ENCODE data around the gene SIGLEC15. TPM values are rescaled to one million over a fixed set of nuclear protein-coding genes. Genes with fewer than 3 reads are reported as not detected.
"Not testable (repeated sequence)": the region's sequence is repeated elsewhere in the genome, so short reads cannot be mapped to it uniquely, and the experiment has no call there.

Gene SIGLEC15
- total and polyA plus RNA-seq, 12 donors: 0.09 to 4.2 (median 0.31) TPM; not detected in 2

DNA sequence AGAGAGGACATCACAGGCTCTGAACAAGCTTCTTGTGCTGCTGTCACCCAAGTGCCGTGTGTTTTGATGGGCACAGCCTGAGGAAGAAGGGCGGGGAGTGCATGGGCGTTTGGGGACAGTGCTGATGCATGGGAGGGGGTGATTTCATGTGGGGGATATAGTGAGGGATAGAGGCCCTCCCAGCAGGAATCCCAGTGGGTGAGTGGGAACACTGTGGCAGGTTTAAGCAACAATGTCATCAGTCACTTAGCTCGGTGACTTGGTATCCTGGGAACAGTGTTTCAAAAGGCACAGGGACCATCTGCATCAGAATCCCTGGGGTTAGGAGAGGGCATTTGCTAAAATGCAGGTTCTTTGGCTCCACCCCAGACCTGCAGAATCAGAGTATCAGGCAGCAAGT lies 609 bp downstream of the SIGLEC15 start:
- no peak overlapping the region for H3K27ac ChIP-seq
- no peak overlapping the region for H3K4me3 ChIP-seq
- intact Hi-C loops (cut with DNase I): no loop called here
- H3K4me1 ChIP-seq (replicated peaks in 1 of 2): peaks cover 11 to 13% of the 10 kb centered on the region in 2 donors
- TF ChIP-seq POLR2A (IDR thresholded peaks at IDR 0.05): no peak
- TF ChIP-seq, protein P1, sequence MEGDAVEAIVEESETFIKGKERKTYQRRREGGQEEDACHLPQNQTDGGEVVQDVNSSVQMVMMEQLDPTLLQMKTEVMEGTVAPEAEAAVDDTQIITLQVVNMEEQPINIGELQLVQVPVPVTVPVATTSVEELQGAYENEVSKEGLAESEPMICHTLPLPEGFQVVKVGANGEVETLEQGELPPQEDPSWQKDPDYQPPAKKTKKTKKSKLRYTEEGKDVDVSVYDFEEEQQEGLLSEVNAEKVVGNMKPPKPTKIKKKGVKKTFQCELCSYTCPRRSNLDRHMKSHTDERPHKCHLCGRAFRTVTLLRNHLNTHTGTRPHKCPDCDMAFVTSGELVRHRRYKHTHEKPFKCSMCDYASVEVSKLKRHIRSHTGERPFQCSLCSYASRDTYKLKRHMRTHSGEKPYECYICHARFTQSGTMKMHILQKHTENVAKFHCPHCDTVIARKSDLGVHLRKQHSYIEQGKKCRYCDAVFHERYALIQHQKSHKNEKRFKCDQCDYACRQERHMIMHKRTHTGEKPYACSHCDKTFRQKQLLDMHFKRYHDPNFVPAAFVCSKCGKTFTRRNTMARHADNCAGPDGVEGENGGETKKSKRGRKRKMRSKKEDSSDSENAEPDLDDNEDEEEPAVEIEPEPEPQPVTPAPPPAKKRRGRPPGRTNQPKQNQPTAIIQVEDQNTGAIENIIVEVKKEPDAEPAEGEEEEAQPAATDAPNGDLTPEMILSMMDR (IDR thresholded peaks at IDR 0.05): no peak
- DNase-seq: no peak
- H3K9me3 ChIP-seq (replicated peaks in 1 of 3): no peaks in the 10 kb centered on the region
- H3K36me3 ChIP-seq (replicated peaks in 1 of 2): no peaks in the 10 kb centered on the region
- no peaks in the 10 kb centered on the region for H3K27me3 ChIP-seq
- WGBS, 4 donors: 73 to 92% (median 89%) methylated on average over 3 to 4 of the region's 4 CpGs

DNA sequence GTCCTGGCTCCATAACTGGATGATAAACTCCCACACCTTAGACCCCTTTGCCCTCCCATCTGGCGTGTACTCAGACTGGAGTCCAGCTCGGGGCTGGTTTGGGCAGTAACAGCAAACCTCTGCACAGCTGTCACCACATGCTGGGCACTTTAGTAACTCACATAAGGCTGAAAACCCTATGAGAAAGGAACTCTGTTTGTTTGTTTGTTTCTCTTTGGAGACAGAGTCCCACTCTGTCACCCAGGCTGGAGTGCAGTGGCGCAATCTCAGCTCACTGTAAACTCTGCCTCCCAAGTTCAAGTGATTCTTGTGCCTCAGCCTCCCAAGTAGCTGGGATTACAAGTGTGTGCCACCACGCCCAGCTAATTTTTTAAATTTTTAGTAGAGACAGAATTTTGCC lies 1.2 kb downstream of the SIGLEC15 start:
- intact Hi-C loops (cut with DNase I); H3K27me3 ChIP-seq; H3K36me3 ChIP-seq (replicated peaks in 1 of 2); H3K4me3 ChIP-seq; H3K9me3 ChIP-seq (replicated peaks in 1 of 3); DNase-seq; H3K27ac ChIP-seq: not testable (repeated sequence)
- WGBS, 4 donors: 91 to 94% (median 93%) methylated on average over 3 to 4 of the region's 4 CpGs
- peaks cover 11 to 13% of the 10 kb centered on the region in 2 donors for H3K4me1 ChIP-seq (replicated peaks in 1 of 2)

DNA sequence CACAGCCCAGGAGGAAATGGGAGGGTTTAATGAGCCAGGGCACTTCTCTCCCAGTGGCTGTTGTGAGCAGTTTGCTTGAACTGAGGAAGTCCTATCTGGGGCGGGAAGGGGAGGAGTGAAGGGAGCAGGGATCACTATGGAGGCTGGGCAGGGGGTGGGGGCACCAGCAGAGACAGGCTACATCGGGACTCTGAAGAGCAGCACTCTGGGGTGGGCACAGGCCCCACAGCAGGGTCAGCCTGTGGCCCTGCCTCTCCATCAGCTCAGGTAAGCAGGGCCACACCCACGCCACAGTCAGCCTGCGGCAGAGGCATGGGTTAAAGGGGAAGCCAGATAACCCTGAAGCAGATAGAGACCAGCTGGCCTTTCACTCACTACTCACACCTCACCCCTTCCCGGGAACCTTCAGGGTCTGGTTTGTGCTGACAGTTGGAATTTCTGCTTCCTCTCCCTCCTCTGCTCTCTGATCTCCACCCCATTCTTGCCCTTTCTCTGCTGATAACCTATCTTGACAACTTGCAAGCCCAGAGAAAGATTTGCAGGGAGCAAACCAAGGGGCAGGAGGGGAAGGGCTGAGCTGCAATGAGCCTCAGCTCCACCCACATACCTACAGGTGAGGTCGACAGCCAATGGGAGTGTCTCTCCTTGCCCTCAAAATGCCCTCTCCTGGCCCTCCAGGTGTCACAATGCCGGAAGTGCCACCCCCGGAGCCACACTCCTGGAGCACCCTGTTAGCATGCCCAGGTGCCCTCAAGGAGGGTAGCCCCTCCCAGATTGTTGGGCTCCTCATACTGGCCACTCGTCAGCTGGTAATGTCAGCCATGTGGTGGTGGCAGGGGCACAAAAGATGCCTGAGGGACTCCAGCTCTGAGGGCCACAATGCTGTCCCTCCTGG lies 3.7 kb downstream of the SIGLEC15 start:
- DNase-seq: peak in 2 of 7 donors; percentile 20 to 38
- Histone ChIP-seq H3K36me3 (replicated peaks in 1 of 2) (no peaks in the 10 kb centered on the region), H3K27me3 (no peaks in the 10 kb centered on the region), H3K4me1 (replicated peaks in 1 of 2) (peaks cover 11 to 13% of the 10 kb centered on the region in 2 donors), H3K27ac (peak overlapping the region in 1 of 5 donors; percentile 61), H3K4me3 (no peak overlapping the region), H3K9me3 (replicated peaks in 1 of 3) (no peaks in the 10 kb centered on the region)
- intact Hi-C loops (cut with DNase I): no loop called here
- TF ChIP-seq, protein P1 (IDR thresholded peaks at IDR 0.05): no peak
- TF ChIP-seq POLR2A (IDR thresholded peaks at IDR 0.05): no peak
- 46 to 60% (median 54%) methylated on average over 5 to 9 of the region's 9 CpGs for WGBS, 4 donors

DNA sequence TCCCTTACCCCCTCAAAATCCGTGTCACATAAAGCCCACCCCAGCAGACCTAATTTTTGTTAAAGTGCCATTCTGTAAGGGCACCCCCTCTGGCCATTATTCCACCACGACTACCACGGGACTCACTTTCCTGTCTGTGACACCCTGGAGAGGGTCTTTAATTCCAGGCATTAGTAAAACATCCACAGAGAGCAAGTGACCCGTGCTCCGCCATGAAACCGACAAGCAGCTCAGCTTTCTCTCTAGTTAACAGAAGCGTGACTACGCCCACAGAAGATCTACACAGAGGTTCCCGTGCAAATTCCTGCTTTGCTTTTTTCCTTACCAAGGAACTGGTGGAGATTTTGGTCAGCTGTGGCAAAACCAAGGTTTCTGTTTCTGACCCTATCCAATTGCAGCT lies 4.4 kb downstream of the SIGLEC15 start:
- Histone ChIP-seq H3K9me3 (replicated peaks in 1 of 3) (no peaks in the 10 kb centered on the region), H3K4me1 (replicated peaks in 1 of 2) (peaks cover 11 to 13% of the 10 kb centered on the region in 2 donors), H3K36me3 (replicated peaks in 1 of 2) (no peaks in the 10 kb centered on the region), H3K27me3 (no peaks in the 10 kb centered on the region), H3K4me3 (no peak overlapping the region), H3K27ac (peak overlapping the region in 1 of 5 donors; percentile 61)
- intact Hi-C loops (cut with DNase I): no loop called here
- DNase-seq: no peak
- TF ChIP-seq, protein P1 (IDR thresholded peaks at IDR 0.05): no peak
- TF ChIP-seq POLR2A (IDR thresholded peaks at IDR 0.05): no peak
- WGBS, 4 donors: 64 to 76% (median 74%) methylated on average over 9 of the region's 9 CpGs
